HL-60 (cell line): Measurements from ENCODE around the gene ALG11.

Source experiments
- DNase-seq, 2 experiments: peaks; one replicate each; pipeline ENCODE4 v3.0.0-alpha.2; 2010 to 2020; ENCODE audit warnings: low read depth in 1 of 2, low spot score in 1 of 2
- H3K27ac ChIP-seq: fragments of 250-450 bp; sonication (Bioruptor Pico); replicated peaks from 2 replicates; pipeline ENCODE4 v1.5.1; 2020; ENCODE audit warnings: mild to moderate bottlenecking, moderate library complexity
- H3K27me3 ChIP-seq: fragments of 250-450 bp; sonication (Bioruptor Pico); 2 replicates; pipeline ENCODE4 v1.5.1; 2021; ENCODE audit warnings: mild to moderate bottlenecking, moderate library complexity; ENCODE audit not compliant: insufficient read depth, poor library complexity, severe bottlenecking
- H3K4me3 ChIP-seq: replicated peaks from 2 replicates; pipeline ENCODE4 v1.5.1; 2011; ENCODE audit warnings: mild to moderate bottlenecking, control low read depth, low read length; ENCODE audit not compliant: insufficient read depth
- GABPA ChIP-seq: IDR thresholded peaks from 2 replicates; pipeline ENCODE4 v1.6.1; 2012; ENCODE audit warnings: low read depth
- POLR2AphosphoS5 ChIP-seq: IDR thresholded peaks from 2 replicates; pipeline ENCODE4 v1.6.1; 2012; ENCODE audit warnings: low read depth
- SPI1 ChIP-seq: IDR thresholded peaks from 2 replicates; pipeline ENCODE4 v1.6.1; 2012; ENCODE audit warnings: low read depth, mild to moderate bottlenecking, borderline replicate concordance
- TF ChIP-seq, protein P1 (sequence below): IDR thresholded peaks from one replicate; pipeline ENCODE4 v1.5.1; 2011; ENCODE audit warnings: low read length, control low read depth, inconsistent platforms; ENCODE audit not compliant: insufficient read depth
- TF ChIP-seq, protein P2 (sequence below): IDR thresholded peaks from 2 replicates; pipeline ENCODE4 v1.6.1; 2012; ENCODE audit warnings: low read depth; ENCODE audit not compliant: insufficient replicate concordance

ALG11 gene

DNA sequence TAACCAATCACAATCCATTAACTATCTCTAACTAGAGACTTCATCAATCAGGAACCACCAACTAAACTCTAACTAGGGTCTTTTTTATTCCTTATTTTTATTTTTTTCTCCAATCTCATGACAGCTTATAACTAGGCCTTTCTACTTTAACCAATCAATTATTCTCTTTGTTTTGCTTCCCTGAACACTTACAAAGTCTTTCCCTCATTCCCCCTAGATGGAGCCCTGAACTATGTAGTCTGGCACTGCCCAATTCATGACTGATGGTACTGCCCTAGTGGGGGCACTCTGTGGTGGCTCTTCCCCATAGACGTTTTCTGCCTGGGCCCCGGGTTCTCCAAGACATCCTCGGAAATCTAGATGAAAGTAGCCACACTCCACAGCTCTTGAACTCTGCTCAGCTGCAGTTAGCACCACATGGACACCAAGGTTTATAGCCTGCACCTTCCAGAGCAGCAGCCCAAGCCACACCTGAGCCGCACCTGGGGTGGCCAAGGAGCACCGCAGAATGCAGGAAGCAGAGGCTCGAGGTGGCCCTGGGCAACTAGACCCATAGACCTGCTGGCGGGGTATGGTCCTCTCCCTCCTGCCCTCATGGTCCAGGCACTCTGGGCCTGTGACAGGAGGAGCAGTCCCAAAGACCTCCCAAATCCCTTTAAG, 7.6 kb upstream of the ALG11 start:
- Histone ChIP-seq H3K4me3 (no peak overlapping the region), H3K27me3 (peaks cover 41% of the 10 kb centered on the region), H3K27ac (no peak overlapping the region)
- TF ChIP-seq, protein P1, sequence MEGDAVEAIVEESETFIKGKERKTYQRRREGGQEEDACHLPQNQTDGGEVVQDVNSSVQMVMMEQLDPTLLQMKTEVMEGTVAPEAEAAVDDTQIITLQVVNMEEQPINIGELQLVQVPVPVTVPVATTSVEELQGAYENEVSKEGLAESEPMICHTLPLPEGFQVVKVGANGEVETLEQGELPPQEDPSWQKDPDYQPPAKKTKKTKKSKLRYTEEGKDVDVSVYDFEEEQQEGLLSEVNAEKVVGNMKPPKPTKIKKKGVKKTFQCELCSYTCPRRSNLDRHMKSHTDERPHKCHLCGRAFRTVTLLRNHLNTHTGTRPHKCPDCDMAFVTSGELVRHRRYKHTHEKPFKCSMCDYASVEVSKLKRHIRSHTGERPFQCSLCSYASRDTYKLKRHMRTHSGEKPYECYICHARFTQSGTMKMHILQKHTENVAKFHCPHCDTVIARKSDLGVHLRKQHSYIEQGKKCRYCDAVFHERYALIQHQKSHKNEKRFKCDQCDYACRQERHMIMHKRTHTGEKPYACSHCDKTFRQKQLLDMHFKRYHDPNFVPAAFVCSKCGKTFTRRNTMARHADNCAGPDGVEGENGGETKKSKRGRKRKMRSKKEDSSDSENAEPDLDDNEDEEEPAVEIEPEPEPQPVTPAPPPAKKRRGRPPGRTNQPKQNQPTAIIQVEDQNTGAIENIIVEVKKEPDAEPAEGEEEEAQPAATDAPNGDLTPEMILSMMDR: no peak
- no peak for TF ChIP-seq GABPA
- TF ChIP-seq POLR2AphosphoS5: no peak
- no peak for TF ChIP-seq SPI1
- TF ChIP-seq, protein P2, sequence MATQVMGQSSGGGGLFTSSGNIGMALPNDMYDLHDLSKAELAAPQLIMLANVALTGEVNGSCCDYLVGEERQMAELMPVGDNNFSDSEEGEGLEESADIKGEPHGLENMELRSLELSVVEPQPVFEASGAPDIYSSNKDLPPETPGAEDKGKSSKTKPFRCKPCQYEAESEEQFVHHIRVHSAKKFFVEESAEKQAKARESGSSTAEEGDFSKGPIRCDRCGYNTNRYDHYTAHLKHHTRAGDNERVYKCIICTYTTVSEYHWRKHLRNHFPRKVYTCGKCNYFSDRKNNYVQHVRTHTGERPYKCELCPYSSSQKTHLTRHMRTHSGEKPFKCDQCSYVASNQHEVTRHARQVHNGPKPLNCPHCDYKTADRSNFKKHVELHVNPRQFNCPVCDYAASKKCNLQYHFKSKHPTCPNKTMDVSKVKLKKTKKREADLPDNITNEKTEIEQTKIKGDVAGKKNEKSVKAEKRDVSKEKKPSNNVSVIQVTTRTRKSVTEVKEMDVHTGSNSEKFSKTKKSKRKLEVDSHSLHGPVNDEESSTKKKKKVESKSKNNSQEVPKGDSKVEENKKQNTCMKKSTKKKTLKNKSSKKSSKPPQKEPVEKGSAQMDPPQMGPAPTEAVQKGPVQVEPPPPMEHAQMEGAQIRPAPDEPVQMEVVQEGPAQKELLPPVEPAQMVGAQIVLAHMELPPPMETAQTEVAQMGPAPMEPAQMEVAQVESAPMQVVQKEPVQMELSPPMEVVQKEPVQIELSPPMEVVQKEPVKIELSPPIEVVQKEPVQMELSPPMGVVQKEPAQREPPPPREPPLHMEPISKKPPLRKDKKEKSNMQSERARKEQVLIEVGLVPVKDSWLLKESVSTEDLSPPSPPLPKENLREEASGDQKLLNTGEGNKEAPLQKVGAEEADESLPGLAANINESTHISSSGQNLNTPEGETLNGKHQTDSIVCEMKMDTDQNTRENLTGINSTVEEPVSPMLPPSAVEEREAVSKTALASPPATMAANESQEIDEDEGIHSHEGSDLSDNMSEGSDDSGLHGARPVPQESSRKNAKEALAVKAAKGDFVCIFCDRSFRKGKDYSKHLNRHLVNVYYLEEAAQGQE: no peak
- no peak for DNase-seq

DNA sequence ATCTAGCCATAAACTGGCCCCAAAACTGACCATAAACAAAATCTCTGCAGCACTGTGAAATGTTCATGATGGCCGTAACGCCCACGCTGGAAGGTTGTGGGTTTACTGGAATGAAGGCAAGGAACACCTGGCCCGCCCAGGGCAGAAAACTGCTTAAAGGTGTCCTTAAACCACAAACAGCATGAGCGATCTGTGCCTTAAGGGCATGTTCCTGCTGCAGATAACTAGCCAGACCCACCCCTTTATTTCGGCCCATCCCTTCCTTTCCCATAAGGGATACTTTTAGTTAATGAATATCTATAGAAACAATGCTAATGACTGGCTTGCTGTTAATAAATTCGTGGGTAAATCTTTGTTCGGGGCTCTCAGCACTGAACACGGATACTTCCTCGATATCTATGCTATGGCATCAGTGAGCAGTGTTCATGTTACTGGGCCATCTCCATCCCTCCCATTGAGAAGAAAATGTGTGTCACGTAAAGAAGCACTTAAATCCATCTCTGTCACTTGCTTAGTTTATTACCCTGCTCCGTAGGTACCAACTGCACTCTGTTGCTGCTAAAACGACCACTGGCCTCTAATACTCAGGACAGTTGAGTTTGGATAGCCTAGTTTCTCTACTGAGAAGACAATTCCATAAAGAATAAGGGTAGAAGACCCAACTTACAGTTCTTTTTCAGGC, 6.2 kb upstream of the ALG11 start:
- no peak for TF ChIP-seq SPI1
- TF ChIP-seq, protein P1: no peak
- TF ChIP-seq POLR2AphosphoS5: no peak
- TF ChIP-seq, protein P2: no peak
- no peak for TF ChIP-seq GABPA
- no peak for DNase-seq

DNA sequence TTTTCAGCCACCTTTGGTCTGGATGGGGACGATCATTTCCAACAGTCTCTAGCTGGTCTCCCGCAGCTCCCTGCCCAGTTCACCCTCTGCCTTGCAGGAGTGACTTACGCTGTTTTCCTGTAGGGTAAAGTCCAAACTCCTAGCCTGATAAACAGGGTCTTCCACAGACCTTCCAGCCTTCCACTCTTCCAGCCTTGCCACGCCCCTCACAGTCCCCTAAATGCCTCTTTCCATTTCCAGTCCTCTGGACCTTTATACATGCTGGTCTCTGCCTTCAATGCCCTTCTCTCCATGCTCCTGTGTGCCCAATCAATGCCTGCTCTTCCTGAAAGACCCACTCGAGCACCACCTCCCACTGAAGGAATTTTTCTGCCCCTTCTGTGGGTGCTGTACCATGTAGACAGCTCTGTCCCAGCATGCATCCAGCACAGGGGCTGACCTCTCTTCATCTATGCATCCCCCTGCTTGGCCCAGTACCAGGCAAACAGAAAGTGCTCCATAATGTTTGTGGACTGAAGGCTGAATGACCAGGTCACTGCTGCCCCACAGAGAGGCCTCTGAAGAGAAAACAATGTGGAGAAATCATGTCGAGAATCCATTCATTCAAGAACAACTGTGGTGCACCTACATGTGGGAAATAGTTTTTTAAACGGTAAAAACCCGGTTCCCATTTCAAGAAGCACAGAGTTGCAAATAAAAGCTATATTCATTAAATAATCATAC, 5.5 kb upstream of the ALG11 start:
- TF ChIP-seq, protein P2: no peak
- Histone ChIP-seq H3K4me3 (no peak overlapping the region), H3K27ac (no peak overlapping the region), H3K27me3 (peaks cover 57% of the 10 kb centered on the region)
- DNase-seq: no peak

More for the DNA sequence above, 6.2 kb upstream of the ALG11 start:
- Histone ChIP-seq H3K4me3 (no peak overlapping the region), H3K27me3 (peaks cover 50% of the 10 kb centered on the region), H3K27ac (no peak overlapping the region)
